HG03342 (cell line): Measurements from ENCODE around the gene SECISBP2.
"Not testable (repeated sequence)": the region's sequence is repeated elsewhere in the genome, so short reads cannot be mapped to it uniquely, and the experiment has no call there.

Source experiments
- ATAC-seq: cut with Tn5 transposase; IDR thresholded peaks from one replicate; pipeline ENCODE4 v1.9.1; 2021; ENCODE audit warnings: mild to moderate bottlenecking, moderate library complexity; ENCODE audit not compliant: unreplicated experiment

Gene SECISBP2

DNA sequence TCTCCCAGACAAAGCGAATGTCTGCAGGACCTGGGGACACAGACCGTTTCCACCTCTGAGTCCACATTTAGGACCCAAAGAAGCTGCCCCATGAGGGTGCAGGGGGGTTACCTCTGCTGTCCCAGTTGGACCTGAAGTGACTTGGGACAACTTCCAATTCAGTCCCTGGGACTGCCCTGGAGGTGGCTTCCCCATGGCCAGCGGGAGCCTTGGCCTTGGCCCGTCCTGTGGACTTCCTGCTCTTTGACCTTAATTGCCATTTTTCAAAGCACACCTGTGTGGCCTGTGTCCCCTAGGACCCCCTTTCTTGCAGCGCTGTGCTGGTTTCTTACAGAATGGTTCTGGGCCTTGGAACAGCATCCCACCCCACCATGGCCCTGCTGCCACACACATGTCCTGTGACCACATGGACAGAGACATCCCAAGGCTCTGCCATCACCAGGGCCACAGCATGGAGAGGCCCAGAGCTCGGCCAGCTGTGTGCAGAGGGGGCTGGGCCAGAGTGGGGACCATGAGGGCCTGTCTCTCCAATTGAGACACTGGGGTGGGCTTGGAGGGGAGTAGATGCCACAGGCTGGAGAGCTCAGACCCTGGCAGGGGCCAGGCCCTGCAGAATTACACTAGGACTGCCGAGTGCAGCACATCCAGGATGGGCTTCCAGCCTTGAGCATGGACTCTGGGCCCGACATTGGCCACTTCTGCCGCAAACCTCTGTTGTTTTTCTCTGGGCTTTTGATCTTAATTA is 45.8 kb downstream of the SECISBP2 start:
- ATAC-seq: no peak

DNA sequence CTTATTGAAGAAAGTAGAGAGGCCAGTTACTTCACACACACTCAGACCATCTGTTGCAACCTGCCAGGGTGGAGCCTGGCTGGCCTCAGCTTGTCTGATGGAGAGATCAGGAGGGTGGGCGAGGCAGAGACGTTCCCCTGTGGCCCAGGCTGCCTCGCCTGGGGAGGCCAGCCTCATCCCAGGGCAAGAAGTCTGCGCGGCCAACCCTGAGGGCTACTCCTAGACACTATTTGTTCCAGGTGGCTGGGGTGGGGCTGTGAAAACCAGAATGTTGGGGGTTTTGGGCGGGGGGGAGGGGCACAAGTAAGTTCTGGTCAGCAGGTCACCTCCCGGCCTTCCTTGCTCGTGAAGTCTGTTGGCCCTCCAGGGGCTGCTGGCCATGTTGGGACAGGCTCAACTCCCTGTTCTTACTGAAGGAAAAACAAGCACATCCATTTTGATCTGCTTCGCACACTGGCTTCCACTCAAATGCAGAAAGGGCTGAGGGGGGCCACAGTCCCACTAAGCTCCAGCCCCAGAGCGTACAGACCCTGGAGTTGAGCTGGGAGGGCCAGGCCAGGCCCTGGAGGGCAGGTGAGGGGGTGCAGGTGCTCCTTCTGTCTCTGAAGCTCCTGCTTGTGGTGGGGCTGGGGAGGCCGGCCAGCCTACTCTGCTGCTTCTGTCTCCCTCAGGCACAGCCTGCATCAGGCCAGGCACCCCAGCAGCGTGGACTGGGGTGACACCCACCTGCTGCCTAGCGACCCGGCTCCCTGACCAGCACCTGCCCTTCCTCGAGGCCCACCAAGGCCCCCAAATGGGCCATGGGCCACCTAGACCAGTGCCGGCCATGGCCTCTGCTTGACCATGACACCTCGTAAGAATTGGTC is 46.6 kb downstream of the SECISBP2 start:
- no peak for ATAC-seq

DNA sequence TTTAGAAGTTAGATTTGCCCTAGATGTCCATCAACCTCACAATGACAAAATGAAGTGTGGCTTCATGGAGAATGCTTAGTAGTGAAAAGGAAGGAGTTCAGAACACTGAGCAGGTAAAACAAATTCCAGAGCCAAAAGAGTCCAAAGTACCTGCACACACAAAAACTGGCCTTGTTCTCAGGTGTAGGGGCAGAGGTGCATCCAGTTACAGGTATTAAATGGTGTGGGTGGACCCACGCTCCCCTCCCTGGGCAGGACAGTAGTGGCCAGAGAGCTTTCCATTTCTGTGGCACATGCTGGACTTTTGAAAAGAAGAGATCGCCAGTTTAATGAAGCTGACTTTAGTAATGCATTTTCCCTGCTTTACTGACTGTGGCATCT is 47.2 kb downstream of the SECISBP2 start:
- ATAC-seq: no peak

- no peak for ATAC-seq
Measured at GRCh38 chr9:89366711-89367110, 48.4 kb downstream of the SECISBP2 start.

- ATAC-seq: no peak
Measured at GRCh38 chr9:89367281-89367680, 49.0 kb downstream of the SECISBP2 start.

GRCh38 chr9:89367726-89368437 is 49.6 kb downstream of the SECISBP2 start:
- no peak for ATAC-seq

GRCh38 chr9:89368550-89368949 is 50.2 kb downstream of the SECISBP2 start:
- ATAC-seq: no peak

- ATAC-seq: no peak
Measured at GRCh38 chr9:89368978-89369377, 50.7 kb downstream of the SECISBP2 start.

DNA sequence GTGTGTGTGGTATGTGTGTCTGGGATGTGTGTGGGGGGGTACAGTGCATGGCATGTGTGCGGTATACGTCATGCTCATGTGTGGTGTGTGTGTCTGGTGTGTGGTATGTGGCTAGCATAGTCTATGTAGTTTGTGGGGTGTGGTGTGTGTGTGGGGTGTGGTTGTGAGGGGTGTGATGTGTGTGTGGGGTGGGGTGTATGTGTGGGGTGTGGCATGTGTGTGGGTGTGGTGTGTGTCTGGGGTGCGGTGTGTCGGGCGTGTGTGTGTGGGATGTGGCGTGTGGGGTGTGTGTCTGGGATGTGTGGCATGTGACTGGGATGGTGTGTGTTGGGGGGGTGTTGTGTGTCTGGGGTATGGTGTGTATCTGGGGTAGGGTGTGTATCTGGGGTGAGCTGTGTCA is 52.3 kb downstream of the SECISBP2 start:
- ATAC-seq: no peak

DNA sequence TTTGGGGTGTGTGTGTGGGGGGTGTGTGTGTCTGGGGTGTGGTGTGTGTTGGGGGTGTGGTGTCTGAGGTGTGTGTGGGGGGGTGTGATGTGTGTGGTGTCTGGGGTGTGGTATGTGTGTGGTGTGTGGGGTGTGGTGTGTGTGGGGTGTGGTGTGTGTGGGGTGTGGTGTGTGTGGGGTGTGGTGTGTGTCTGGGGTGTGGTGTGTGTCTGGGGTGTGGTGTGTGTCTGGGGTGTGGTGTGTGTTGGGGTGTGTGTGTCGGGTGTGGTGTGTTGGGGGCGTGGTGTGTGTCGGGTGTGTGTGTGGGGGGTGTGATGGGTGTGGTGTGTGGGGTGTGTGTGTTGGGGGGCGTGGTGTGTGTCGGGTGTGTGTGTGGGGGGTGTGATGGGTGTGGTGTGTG is 53.5 kb downstream of the SECISBP2 start:
- ATAC-seq: not testable (repeated sequence)

GRCh38 chr9:89372230-89372816 is 54.0 kb downstream of the SECISBP2 start:
- no peak for ATAC-seq

- no peak for ATAC-seq
Measured at GRCh38 chr9:89372979-89373378, 54.7 kb downstream of the SECISBP2 start.

DNA sequence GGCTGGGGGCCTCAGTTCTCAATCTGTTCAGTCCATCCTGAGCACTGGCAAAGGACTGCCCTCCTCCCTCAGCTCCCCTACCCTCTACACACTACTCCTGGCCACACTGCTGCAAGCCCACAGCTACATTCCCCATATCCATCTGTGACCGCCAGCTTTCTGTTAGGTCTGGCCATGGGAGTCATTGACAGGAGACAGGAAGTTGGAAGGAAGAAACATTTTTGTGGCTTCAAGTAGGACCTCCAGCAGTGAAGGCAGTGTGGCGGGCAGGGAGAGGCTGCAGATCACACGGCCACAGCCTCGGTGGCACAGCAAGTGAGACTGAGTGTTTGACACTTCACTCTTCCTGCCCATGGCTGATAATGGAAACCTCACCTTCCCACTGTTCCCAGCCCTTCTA is 55.9 kb downstream of the SECISBP2 start:
- ATAC-seq: no peak

DNA sequence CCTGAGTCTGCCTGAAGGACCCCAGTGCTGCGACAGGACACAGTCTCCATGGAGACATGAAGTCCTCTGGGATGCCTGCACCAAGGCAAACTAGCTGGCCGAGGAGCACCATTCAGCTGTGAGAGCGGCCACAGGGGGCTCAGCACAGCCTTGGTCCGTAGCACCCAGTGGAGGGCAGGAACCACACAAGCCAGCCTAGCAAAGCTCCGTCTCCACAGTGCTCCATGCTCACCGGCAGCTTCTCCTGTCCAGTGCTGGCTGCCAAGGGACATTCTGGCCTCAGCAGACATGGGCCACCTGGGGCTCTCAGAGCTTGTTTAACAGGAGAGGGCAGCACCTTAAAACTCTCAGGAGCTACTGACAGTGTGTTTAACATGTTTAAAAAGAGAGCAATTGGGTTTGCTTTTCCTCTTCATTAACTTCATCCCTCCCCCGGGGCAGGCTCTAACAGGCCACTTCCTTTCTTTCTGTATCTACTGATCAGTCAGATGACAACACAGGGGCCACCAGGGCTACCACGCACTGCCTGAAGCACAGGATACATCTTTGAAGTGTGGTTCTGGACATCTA is 57.0 kb downstream of the SECISBP2 start:
- peak; percentile 66 for ATAC-seq

- ATAC-seq: no peak
Measured at GRCh38 chr9:89376286-89376685, 58.0 kb downstream of the SECISBP2 start.

DNA sequence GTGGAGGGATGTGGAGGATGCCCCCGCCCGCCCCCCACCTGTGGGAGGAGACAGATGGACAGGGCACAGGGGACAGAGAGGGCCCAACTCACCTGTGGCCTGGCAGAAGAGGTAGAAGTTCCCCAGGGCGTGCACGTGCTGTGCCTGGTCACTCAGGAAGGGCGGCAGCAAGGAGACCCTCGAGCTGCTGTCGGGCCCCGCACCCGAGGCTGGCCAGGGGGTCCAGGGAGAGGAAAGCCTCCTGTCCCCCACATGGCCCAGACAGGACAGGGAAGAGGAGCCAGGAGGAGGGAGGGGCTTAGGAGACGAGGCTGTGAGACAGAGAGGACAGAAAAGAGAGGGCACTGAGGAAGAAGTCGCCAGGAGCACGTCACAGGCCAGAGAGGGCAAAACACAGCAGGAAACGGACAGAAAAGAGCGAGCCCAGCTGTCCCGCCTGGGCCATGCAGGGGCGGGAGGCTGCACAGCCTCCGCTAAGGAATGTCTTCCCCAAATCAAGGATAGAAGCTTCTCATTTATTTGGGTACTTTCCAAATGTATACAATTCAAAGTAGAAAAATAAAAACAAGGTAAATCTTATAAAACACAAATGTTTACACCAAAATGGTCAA is 58.5 kb downstream of the SECISBP2 start:
- no peak for ATAC-seq

DNA sequence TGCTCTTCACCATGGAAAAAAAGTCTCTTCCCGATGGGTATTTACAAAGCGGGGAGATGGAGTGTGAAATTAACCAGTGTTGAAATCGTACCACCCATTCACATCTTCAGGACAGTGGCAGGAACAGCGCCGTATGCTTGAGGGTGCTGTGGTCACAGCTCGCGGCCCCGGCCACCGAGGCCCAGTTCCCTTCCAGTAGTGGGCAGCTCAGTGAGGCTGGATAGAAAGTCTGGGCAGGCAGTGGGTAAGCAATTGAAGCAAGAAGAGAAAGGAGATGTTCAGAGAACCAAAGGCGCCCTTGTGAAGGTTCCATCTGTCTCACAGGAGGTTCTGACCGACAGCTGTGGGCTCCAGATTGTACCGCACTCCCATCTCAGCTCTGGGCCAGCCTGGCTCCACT is 59.1 kb downstream of the SECISBP2 start:
- ATAC-seq: no peak

DNA sequence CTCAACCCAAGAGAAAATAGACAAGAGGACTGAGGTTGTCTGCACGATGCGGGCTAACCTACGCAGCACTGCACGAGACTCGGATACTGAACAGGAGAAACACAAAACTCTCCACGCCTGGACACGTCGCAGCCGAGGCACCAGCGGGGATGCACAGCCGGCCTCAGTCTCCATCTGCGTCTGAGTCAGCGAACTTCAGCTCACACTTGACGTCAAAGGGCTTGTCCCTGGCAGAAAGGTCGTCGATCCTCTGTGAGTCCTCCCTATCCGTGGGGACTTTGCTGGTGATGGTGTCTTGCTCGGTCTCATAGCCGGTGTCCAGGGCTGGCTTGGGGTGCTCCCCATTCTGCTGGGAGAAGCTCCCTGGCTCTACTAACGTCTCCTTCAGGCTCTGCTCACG is 60.2 kb downstream of the SECISBP2 start:
- ATAC-seq: no peak

DNA sequence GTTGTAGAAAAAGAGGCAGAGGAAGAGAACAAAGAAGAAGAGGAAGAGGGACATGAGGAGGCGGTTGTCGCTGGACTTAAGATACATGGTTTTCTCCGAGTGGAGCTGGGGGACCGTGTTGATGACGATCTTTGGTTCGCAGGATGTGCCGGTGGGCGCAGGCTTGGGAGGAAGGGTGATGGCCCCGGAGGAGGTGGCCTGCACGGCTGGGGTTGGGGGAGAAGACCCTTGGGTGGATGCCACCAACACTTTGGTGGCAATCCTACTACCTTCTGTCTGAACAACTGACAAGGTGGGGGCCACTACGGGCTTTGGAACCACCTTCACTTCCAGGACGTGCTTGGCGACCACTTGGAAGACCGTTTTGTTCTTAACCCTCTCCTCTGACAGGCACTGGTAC is 60.7 kb downstream of the SECISBP2 start:
- ATAC-seq: no peak

- no peak for ATAC-seq
Measured at GRCh38 chr9:89379508-89380115, 61.3 kb downstream of the SECISBP2 start.
